ENCODE data around the gene IPCEF1.
"Not testable (repeated sequence)": the region's sequence is repeated elsewhere in the genome, so short reads cannot be mapped to it uniquely, and the experiment has no call there.

IPCEF1 gene

DNA sequence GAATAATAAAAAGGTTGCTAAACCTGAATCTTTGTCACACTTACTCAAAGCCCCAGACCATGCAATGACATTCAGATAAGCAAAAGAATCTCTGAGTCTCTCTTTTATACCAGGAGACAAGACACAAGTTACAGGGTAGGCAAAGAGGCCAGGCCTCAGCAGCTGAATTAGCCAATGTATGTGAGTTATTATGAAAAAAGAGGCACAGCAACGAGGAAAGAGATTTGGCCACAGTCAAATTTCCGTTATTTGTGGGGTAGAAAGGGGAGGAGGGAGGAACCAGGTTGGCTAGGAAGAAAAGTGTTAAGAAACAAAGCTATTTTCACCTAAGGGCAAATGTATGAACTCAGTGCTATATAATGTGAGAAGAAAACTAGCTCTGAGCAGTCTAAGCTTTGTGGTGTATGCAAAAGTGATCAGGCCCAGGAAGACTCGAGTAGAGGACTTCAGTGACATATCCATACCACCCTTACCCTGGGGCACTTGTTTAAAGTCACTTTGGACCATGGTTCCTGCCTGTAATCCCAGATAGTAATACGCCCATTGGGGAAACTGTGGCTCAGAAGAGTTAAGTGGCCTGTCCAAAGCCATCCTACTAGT lies 19.1 kb downstream of the IPCEF1 start:
- no peak for DNase-seq (ENCODE audit: low read depth in 2 of 3, low spot score in 2 of 3)

DNA sequence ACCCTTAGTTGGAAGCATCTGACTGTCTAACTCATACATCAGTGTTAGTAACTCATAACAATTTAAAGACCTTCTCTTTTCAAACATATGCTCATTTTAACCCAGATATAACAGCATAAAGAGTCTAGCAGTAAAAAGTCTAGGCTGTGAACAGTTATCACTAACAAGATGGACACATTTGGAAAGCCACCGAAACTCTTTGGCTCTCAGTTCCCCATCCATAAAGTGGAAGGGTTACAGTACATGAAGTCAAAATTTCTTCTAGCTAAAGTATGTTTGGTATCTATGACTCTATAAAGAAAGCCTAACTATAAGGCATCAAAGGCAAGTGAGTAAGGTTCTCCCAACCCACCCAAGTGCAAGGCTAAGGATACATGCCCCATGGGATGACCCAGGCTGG lies 22.5 kb downstream of the IPCEF1 start:
- DNase-seq (ENCODE audit: low read depth in 2 of 3, low spot score in 2 of 3) = not testable (repeated sequence)

- no peak for DNase-seq (ENCODE audit: low read depth in 2 of 3, low spot score in 2 of 3)
Observed at GRCh38 chr6:154331750-154332149, 24.9 kb downstream of the IPCEF1 start.

DNA sequence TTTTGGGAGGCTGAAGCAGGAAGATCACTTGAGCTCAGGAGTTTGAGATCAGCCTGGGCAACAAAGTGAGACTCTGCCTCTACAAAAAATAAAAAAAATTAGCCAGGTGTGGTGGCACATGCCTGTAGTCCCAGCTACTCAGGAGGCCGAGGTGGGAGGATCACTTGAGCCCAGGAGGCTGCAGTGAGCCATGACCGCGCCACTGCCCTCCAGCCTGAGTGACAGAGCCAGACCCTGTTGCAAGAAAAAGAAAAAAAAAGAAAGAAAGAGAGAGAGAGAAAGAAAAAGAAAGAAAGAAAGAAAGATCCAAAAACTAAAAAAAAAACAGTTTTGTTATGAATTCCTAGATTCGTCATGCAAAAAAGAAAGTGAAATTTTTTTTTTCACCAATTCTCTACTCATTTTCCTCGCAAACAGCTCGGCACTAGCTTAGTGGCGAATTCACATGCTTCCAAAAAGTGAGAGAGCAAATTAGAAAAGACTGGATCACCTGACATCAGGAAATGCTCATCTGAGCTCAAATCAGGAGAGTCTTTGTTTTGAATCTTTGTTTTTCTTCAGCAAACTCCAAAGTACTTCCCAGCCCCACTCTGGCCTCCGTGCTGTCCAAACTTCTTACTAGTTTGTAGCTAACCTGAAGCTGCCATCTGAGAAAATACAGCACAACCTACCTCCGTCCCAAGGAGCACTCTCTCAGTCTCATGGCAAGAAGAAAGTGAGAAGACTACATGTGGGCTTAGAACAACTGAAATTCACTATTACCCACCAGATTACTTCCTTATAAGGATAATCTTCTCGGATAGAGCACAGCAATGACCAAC lies 27.0 kb downstream of the IPCEF1 start:
- no peak for DNase-seq (ENCODE audit: low read depth in 2 of 3, low spot score in 2 of 3)

GRCh38 chr6:154327313-154327712 lies 29.3 kb downstream of the IPCEF1 start:
- not testable (repeated sequence) for DNase-seq (ENCODE audit: low read depth in 2 of 3, low spot score in 2 of 3)

- no peak for DNase-seq (ENCODE audit: low read depth in 2 of 3, low spot score in 2 of 3)
Observed at GRCh38 chr6:154325142-154325541, 31.5 kb downstream of the IPCEF1 start.

DNA sequence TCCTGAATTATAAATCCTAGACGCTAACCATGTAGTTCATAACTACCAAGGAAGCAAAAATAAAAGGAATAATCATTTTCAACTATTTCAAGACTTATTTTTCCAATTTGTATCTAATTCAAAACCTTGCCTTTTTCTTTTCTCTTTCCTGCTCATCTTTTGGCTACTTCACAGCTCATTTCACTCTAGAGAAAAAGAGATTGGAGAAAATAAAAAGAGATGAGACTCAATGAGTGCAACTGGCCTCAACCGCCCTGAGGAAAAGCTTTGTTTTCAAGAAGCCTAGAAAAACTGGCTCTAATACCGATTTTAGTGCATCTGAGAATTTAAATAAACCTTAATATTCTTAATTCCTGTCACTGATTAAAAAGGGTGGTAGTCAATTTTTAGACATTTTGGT lies 36.4 kb downstream of the IPCEF1 start:
- no peak for DNase-seq (ENCODE audit: low read depth in 2 of 3, low spot score in 2 of 3)

DNA sequence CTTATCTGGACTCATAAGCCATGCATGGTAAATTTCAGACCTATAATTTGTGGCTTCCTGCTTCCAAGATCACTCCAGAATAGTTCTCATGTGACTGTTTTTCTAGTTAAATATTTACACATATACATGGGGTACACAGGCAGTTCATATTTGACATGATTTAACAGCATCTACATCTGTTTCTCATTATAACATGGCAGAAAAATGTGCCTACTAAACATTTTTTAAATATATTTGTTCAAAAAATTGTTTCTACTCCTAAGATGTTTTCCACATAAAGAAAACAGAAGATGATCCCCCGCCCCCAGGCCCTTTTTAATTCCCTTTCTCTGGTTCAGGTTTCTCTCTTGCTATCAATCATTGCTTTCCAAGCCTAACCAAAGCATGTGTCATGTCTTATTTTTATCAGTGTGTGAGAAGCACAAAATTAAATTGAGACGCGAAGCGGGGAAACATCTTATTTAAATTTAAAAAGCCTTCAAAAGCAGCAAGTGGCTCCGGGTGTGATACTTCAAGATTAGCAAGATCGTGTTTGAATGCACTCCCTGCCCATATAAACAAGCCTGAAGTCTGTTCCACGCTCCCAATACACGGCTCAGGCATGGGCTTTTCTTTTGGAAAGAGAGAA lies 37.3 kb downstream of the IPCEF1 start:
- no peak for DNase-seq (ENCODE audit: low read depth in 2 of 3, low spot score in 2 of 3)

DNA sequence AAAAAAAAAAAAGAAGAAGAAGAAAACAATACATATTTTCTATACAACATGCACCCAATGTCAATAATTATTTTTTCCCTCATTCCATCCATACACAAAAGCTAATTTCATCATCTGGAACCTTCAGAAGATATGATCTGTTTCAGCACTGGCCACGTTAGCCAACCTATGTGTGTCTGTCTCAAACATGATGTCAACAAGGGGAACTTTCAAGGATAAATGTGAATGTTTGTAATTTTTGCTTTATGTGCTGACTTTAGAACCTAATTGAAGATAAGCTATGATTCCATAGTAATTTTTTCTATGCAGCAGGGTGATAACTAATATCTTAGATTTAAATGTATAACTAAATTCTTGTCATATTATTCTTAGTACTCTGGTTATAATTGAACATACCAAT lies 37.9 kb downstream of the IPCEF1 start:
- DNase-seq (ENCODE audit: low read depth in 2 of 3, low spot score in 2 of 3) = no peak

DNA sequence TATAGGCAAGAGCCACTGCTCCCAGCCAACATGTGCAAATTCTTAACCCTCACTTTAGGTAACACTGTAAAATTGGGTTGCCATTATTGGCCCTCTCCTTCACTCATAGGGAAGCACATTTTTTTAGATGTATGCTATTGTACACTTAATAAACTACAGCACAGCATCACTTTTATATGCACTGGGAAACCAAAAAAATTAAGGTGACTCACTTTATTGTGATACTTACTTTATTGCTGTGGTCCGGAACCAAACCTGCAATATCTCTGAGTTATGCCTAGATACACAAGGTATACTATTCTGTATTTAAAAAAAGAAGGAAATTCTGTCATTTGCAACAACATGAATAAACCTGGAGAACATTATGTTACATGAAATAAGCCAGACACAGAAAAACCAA lies 40.5 kb downstream of the IPCEF1 start:
- DNase-seq (ENCODE audit: low read depth in 2 of 3, low spot score in 2 of 3) = no peak

- DNase-seq (ENCODE audit: low read depth in 2 of 3, low spot score in 2 of 3) = no peak
Observed at GRCh38 chr6:154314084-154314483, 42.5 kb downstream of the IPCEF1 start.

DNA sequence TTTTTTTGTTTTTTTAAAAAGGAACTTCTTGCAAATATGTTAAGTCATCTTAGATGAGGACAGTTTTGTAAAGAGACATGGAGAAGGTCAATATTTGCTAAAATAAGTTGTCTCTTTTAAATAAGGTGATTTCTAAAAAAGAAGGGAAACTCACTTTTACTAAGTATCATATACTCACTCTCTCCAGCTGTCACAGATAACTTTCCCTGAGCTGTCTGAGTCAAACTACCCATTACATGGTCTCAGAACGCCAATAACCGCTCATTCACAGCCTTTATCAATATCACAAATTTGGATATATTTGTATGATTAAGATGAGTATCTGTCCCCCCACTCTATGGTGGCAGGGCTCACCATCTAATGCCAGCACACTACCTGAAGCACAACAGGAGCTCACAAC lies 47.6 kb downstream of the IPCEF1 start:
- DNase-seq (ENCODE audit: low read depth in 2 of 3, low spot score in 2 of 3) = no peak

DNA sequence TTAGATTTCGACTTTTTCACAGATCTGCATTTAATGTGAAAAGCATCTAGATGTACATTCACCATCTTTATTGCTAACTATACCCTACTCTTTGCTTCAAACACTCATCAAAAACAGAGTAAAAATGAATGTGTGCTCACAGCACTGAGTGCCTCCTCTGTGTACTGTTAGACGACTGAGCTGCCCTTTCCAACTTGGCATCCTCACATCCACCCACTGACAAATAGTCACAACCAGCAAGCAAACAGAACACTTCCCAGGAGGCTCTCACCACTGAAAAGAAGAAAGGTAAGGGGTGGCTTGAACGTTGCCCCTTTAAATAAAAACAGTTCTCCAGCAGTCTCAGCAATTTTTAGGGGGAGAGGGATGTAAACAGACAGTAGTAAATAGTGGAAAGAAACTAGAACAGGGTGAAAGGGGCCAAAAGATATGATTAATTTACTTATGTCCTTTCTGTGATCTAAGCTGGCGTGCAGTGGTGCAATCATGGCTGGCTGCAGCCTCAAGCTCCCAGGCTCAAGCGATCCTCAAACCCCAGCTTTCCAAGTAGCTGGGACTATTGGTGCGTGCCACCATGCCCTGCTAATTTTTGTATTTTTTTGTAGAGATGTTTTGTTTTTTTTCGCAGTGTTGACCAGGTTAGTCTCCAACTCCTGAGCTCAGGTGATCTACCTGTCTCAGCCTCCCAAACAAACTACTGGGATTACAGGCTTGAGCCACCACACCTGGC lies 48.7 kb downstream of the IPCEF1 start:
- no peak for DNase-seq (ENCODE audit: low read depth in 2 of 3, low spot score in 2 of 3)

- not testable (repeated sequence) for DNase-seq (ENCODE audit: low read depth in 2 of 3, low spot score in 2 of 3)
Observed at GRCh38 chr6:154307147-154307546, 49.5 kb downstream of the IPCEF1 start.

DNA sequence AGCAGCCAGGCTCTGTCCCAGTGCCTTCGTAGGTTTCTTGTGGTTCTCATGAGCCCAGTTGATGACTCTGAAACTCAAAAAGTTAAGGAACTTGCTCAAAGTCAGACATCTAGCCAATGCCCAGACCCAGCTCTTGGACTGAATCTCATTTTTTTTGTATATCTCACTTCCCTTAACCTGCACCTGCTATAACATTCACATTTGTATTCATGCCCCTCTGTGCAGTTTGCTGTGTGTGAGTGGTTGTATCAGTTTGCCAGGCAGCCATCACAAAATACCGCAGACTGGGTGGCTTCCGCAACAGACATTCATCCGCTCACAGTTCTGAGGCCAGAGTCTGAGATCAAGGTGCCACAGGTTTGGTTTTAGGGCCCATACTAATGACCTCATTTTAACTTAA lies 49.9 kb downstream of the IPCEF1 start:
- DNase-seq (ENCODE audit: low read depth in 2 of 3, low spot score in 2 of 3) = no peak

DNA sequence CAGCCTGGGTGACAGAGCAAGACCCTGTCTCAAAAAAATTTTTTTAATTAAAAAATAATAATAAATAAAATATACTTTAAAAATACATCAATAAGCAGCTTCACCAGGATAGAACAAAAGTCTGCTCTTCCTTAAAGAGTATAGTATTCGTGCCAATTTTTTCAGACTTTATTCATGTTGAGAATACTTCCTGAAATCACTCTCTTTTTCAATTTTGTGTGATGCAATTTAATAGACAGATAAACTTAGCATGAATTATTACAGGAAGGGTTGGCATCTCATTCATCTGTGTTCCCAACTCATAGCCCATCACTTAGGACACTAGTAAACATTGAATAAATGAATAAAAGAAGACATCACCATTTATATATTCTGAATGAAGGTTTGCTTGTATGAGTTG lies 52.4 kb downstream of the IPCEF1 start:
- DNase-seq (ENCODE audit: low read depth in 2 of 3, low spot score in 2 of 3) = no peak

DNA sequence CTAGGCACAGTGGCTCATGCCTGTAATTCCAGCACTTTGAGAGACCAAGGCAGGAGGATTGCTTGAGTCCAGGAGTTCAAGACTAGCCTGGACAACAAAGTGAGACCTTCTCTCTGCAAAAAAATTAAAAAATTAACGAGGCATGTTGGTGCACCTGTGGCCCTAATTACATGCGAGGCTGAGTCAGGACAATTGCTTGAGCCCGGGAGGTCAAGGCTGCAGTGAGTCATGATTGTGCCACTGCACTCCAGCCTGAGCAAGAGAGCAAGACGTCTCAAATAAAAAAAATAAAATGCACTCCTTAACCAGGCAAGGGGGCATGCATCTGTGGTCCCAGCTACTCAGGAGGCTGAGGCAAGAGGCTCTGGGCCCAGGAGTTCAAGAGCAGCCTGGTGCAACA lies 53.0 kb downstream of the IPCEF1 start:
- not testable (repeated sequence) for DNase-seq (ENCODE audit: low read depth in 2 of 3, low spot score in 2 of 3)

DNA sequence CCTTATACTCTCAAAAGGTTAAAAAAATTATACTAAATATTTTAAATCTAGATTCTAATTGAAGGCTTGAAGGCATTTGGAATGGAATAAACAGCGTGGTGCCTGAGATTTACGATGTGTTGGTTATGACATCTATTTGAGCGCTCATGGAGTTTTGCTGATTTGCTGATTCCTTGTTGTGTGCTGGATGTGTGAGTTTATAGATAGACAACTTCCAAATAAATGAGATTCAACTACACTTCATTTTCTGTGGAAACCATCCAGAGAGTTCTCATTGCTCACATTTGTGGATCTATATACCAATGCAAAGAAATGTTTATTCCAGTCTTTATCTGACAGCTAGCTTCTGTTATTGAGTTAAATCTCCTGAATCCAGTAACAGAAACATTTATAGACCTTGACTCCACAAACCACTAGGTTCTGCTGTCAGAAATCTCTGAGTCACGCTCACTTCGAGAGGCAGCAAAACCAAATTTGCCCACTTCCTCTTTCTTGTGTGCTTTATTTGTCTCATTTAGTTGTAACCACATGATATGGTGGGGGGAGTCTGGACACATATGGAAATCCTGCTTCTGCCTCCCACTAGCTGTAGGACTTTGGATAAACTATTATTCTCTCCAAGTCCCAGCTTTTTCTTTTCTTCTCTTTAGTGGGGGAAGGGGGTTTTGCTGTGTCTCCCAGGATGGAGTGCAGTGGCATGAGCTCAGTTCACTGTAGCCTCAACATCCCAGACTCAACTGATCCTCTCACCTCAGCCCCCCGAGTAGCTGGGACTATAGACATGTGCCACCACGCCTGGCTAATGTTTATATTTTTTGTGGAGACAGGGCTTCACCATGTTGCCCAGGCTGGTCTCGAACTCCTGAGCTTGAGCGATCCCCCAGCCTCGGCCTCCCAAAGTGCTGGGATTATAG lies 54.5 kb downstream of the IPCEF1 start:
- no peak for DNase-seq (ENCODE audit: low read depth in 2 of 3, low spot score in 2 of 3)

GRCh38 chr6:154301086-154301625 lies 55.4 kb downstream of the IPCEF1 start:
- DNase-seq (ENCODE audit: low read depth in 2 of 3, low spot score in 2 of 3) = no peak

DNA sequence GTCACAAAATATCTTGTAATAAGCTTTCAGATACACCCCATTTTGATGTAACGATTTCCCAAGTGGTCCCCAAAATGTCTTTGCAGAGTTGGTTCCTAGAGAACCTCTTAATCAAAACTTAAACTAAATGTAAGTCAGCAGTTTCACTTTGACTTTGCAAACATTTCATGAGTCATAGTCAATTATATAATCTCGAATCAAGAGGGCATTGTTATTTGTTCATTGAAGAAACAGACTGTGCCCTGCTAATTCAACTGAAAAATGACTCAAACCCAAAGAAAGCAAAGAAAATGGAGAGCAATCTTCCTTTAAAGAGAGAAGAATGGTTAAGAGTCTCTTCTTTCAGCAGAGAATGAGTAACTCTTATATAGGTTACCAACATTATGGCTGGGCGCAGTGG lies 58.3 kb downstream of the IPCEF1 start:
- DNase-seq (ENCODE audit: low read depth in 2 of 3, low spot score in 2 of 3) = no peak
